ENCODE data around the gene KRIT1.

KRIT1 gene

DNA sequence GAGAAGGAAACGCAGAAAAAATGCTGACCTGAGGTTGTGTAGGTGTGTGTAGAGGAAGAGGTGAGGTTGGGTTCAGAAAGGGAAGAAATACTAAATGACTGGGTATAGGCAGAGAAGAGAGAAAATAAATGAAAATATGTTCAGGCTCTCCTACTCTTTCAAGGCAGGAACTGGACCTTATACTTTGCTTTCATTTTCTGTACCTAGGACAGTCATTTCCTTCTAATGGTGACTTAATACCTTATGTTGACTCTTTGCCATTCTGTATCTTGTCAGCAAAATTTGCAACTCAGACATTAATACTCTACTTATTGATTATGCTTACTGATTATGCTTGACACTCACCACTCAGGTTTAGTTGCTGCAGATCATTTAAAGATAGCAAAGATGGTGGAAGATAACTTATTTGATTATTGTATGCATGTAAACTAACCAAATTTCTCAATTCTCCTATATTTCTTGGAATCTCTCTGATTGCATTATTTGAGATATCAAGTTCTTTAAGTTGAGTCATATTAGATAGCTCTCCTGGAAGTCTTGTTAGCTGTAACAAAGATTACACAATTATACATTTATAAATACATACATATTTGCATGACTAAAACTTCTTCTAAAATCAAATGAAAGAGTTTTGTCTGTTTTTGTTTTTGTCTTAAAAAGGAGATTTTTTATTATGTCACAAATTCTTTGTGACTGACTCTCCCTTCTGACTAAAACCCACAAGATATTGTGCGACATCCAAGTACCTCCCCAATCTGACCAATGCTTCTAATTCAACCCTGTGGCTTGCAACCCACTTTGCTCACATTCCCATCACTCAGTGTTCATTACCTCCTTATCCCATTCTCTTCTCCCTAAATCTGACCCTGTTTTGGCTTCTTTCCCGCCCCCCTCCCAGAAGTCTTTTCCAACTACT lies 86.8 kb downstream of the KRIT1 start:
- no peak for TF ChIP-seq Cebpa-rat (IDR thresholded peaks at IDR 0.05)
- Histone ChIP-seq H3K4me3 (no peak overlapping the region), H3K36me3 (no peaks in the 10 kb centered on the region), H3K9ac (no peak overlapping the region), H3K27ac (no peak overlapping the region), H3K4me1 (no peaks in the 10 kb centered on the region), H3K9me3 (no peaks in the 10 kb centered on the region), H3K4me2 (no peak overlapping the region), H3K27me3 (no peaks in the 10 kb centered on the region), H4K20me1 (no peaks in the 10 kb centered on the region)

DNA sequence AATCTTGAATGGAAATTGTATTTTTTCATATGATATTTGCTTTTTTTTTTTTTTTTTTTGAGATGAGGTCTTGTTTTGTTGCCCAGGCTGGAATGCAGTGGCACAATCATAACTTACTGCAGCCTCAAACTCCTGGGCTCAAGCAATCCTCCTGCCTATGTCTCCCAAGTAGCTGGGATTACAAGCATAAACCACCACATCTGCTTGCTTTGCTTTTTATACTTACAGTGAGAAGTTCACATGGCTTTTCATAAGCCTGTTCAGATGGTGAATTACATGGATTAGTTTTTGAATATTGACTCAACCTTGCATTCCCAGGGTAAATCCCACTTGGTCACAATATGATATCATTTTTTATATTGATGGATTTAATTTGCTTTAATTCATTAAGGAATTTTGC lies 88.7 kb downstream of the KRIT1 start:
- Histone ChIP-seq H3K27me3 (no peaks in the 10 kb centered on the region), H3K9me3 (no peaks in the 10 kb centered on the region), H3K9ac (no peak overlapping the region), H4K20me1 (no peaks in the 10 kb centered on the region), H3K4me3 (no peak overlapping the region), H3K4me2 (no peak overlapping the region), H3K4me1 (no peaks in the 10 kb centered on the region), H3K36me3 (no peaks in the 10 kb centered on the region), H3K27ac (no peak overlapping the region)
- no peak for TF ChIP-seq Cebpa-rat (IDR thresholded peaks at IDR 0.05)

DNA sequence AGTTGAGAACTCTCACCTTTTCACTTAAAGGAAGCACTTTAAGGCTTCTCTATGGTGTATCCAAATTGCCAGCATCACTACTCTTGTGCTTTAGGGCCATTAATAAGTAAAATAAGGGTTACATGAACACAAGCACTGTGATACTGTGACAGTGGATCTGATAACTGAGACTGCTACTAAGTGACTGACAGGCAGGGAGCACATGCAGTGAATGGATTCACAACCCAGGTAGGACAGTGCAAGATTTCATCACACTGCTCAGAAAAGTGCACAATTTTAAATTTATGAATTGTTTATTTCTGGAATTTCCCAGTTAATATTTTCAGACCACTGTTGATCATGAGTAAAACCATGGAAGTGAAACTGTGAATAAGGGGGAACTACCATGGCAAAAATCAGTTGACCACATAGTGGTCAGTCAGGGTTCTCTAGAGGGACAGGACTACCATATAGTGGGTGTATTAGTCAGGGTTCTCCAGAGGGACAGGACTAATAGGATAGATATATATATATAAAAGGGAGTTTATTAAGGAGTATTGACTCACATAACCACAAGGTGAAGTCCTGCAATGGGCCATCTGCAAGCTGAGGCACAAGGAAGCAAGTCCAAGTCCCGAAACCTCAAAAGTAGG lies 90.5 kb downstream of the KRIT1 start:
- Histone ChIP-seq H3K27ac (no peak overlapping the region), H3K9ac (no peak overlapping the region), H3K4me2 (no peak overlapping the region), H4K20me1 (no peaks in the 10 kb centered on the region), H3K27me3 (no peaks in the 10 kb centered on the region), H3K9me3 (no peaks in the 10 kb centered on the region), H3K36me3 (no peaks in the 10 kb centered on the region), H3K4me1 (no peaks in the 10 kb centered on the region), H3K4me3 (no peak overlapping the region)
- no peak for TF ChIP-seq Cebpa-rat (IDR thresholded peaks at IDR 0.05)

DNA sequence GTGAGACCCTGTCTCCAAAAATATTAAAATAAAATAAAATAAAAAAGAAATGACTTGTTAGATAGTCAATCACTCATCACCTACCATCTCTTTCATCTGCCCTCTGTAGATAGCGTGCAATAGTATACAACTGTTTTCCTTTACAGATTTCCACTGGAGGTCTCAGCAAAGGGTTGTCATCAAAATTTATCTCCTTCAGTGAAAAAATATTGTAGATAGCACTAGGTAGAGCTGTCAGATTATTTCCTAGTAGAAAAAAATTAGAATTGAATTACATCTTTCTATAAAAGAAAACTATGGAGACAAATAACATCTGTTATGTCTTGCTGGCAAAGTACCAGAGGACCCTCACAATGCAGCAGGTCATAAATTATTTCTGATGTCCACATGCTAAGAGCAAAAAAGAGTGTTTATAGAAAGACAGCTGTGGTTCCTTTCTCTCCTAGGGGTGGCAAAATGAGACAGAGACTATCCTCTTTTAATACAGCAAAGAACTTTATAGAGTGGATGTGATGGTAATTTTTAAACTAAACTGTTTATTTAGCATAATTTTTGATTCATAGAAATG lies 95.2 kb downstream of the KRIT1 start:
- no peaks in the 10 kb centered on the region for H4K20me1 ChIP-seq
- no peak overlapping the region for H3K9ac ChIP-seq
- no peak overlapping the region for H3K4me3 ChIP-seq
- no peaks in the 10 kb centered on the region for H3K9me3 ChIP-seq
- H3K36me3 ChIP-seq, result no peaks in the 10 kb centered on the region
- no peak overlapping the region for H3K4me2 ChIP-seq
- no peak overlapping the region for H3K27ac ChIP-seq
- H3K27me3 ChIP-seq, result no peaks in the 10 kb centered on the region
- TF ChIP-seq Cebpa-rat (IDR thresholded peaks at IDR 0.05), result no peak
- H3K4me1 ChIP-seq, result no peaks in the 10 kb centered on the region

DNA sequence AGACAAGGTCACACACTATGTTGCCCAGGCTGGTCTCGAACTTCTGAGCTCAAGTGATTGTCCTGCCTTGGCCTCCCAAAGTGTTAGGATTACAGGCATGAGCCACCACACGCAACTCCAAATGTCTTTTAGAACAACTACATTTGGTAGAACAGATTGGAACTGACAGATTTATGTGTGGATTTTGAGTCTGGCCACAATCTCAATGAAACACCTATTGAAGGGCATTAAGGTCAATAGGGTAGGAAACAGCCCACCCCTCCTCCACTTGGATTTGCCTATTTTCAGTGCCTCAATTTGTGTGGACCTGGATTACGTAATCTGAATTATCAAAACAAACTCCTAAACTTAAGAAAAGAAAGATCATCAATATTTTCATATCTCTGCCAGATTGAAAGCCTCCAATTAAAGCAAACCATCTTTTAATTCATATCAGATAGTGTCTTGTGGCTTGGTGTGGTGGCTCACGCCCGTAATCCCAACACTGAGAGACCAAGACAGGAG lies 95.9 kb downstream of the KRIT1 start:
- no peak overlapping the region for H3K4me3 ChIP-seq
- TF ChIP-seq Cebpa-rat (IDR thresholded peaks at IDR 0.05), result no peak; the same call in 1 of the 2 replicates
- no peaks in the 10 kb centered on the region for H3K4me1 ChIP-seq
- H3K36me3 ChIP-seq, result no peaks in the 10 kb centered on the region
- H4K20me1 ChIP-seq, result no peaks in the 10 kb centered on the region
- H3K27me3 ChIP-seq, result no peaks in the 10 kb centered on the region
- H3K27ac ChIP-seq, result no peak overlapping the region
- H3K9me3 ChIP-seq, result no peaks in the 10 kb centered on the region
- no peak overlapping the region for H3K4me2 ChIP-seq
- H3K9ac ChIP-seq, result no peak overlapping the region

Measured in BLaER1 (cell line).